ENCODE data around the gene PPP4R1.

The PPP4R1 gene

DNA sequence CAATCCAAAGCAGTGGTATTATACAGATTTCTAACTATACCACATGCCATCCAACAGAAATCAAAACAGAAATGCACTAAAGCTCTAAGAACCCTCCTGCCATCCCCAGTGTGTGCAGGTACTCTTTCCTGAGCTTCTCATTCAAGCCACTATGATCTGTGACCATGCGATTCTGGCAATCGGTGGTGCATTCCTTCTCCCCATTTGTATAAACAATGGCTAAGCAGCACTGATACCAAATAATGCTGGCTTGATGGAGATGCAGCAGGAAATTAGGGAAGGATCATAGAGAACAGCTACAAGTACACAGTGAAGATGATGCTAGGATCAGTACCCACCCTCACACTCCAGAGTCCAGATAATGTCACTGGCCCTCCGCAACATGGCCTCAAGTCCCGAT lies 51.8 kb downstream of the PPP4R1 start:
- in situ Hi-C loops (cut with HindIII; ENCODE audit: low pct_ligation_motif_present, low sequenced_read_pairs), result no loop called here
- TF ChIP-seq, protein P1, sequence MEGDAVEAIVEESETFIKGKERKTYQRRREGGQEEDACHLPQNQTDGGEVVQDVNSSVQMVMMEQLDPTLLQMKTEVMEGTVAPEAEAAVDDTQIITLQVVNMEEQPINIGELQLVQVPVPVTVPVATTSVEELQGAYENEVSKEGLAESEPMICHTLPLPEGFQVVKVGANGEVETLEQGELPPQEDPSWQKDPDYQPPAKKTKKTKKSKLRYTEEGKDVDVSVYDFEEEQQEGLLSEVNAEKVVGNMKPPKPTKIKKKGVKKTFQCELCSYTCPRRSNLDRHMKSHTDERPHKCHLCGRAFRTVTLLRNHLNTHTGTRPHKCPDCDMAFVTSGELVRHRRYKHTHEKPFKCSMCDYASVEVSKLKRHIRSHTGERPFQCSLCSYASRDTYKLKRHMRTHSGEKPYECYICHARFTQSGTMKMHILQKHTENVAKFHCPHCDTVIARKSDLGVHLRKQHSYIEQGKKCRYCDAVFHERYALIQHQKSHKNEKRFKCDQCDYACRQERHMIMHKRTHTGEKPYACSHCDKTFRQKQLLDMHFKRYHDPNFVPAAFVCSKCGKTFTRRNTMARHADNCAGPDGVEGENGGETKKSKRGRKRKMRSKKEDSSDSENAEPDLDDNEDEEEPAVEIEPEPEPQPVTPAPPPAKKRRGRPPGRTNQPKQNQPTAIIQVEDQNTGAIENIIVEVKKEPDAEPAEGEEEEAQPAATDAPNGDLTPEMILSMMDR (IDR thresholded peaks at IDR 0.05; ENCODE audit: low read depth, low read length, missing control alignments), result no peak
- Histone ChIP-seq H3K27ac (no peak overlapping the region), H3K4me3 (ENCODE audit: low read depth, low read length) (no peak overlapping the region), H3K36me3 (replicated peaks) (peaks cover 49% of the 10 kb centered on the region), H3K27me3 (replicated peaks) (no peaks in the 10 kb centered on the region)
- no peak for DNase-seq

DNA sequence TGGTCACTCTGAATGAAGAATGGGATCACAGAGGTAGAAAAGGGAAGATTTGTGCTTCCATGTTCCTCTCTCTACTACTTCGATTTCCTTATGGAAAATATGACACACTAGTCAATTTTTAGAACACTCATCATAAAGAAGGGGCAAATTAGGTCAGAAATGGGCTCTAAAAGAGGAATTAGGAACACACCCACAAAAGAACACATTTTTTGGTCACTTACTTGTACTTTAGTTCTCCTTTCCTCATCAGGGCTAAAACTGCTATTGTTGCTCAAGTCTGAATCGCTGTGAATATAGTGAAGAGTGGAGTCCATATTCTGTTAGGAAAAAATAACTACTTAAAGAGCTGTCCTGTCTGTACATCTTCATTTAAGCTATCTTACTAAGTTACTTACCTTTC lies 52.6 kb downstream of the PPP4R1 start:
- DNase-seq, result no peak
- Histone ChIP-seq H3K4me3 (ENCODE audit: low read depth, low read length) (no peak overlapping the region), H3K36me3 (replicated peaks) (peaks cover 46% of the 10 kb centered on the region), H3K27me3 (replicated peaks) (no peaks in the 10 kb centered on the region), H3K27ac (no peak overlapping the region)
- in situ Hi-C loops (cut with HindIII; ENCODE audit: low pct_ligation_motif_present, low sequenced_read_pairs), result no loop called here
- TF ChIP-seq, protein P1 (IDR thresholded peaks at IDR 0.05; ENCODE audit: low read depth, low read length, missing control alignments), result no peak

DNA sequence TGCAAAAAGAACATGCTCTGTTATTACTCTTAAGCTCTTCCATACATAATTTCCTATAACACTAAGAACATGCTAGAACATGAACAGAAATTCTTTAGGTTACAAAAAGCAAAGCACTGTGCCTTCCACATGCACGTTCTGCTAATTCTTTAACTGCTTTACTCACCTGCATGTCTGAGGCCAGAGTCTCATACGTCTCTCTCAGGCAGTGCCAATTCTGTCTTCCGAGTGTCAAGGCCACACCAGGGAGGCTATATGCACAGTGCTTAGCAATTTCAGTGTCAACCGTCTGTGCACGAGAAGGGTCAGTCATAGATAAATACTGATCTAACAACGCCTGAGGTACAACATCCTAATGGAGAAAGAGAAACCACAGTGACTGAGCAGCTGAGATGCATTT lies 55.1 kb downstream of the PPP4R1 start:
- no peak for DNase-seq
- Histone ChIP-seq H3K27me3 (replicated peaks) (no peaks in the 10 kb centered on the region), H3K36me3 (replicated peaks) (peaks cover 55% of the 10 kb centered on the region), H3K4me3 (ENCODE audit: low read depth, low read length) (no peak overlapping the region), H3K27ac (no peak overlapping the region)
- TF ChIP-seq, protein P1 (IDR thresholded peaks at IDR 0.05; ENCODE audit: low read depth, low read length, missing control alignments), result no peak
- in situ Hi-C loops (cut with HindIII; ENCODE audit: low pct_ligation_motif_present, low sequenced_read_pairs), result no loop called here

DNA sequence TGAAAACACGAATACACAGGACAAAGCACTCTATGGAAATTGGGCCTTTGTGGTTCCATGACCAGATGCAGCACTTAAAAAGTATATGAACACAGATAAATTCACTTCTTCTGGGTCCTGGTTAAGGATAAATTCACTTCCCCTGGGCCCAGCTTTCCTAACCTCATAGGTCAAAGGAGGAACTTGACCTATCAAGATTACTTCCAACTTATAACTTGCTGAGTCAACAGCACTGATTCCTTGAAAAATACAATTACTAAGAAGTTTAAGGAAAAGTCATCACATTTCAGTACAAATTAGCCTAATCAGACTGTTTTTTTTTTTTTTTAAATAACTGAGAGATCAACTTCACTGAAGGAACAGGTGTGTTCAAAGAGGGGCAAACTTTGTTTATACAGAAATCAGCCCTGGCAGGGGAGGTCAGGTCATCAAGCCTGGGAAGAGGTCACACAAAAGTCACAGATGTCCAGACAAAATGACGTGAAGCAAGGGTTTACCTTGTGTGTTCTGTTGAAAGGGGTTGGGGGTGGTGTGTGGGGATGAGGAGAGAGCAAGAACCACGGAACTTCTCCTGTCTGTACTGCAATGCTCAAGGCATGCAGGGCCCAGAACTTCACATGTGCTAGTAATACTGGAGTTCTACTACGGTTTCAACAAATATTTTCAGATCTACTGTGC lies 55.8 kb downstream of the PPP4R1 start:
- no peak for DNase-seq
- no peaks in the 10 kb centered on the region for H3K27me3 ChIP-seq (replicated peaks)
- TF ChIP-seq, protein P1 (IDR thresholded peaks at IDR 0.05; ENCODE audit: low read depth, low read length, missing control alignments), result no peak
- H3K36me3 ChIP-seq (replicated peaks), result peaks cover 58% of the 10 kb centered on the region
- no peak overlapping the region for H3K27ac ChIP-seq
- in situ Hi-C loops (cut with HindIII; ENCODE audit: low pct_ligation_motif_present, low sequenced_read_pairs), result no loop called here
- H3K4me3 ChIP-seq (ENCODE audit: low read depth, low read length), result no peak overlapping the region

DNA sequence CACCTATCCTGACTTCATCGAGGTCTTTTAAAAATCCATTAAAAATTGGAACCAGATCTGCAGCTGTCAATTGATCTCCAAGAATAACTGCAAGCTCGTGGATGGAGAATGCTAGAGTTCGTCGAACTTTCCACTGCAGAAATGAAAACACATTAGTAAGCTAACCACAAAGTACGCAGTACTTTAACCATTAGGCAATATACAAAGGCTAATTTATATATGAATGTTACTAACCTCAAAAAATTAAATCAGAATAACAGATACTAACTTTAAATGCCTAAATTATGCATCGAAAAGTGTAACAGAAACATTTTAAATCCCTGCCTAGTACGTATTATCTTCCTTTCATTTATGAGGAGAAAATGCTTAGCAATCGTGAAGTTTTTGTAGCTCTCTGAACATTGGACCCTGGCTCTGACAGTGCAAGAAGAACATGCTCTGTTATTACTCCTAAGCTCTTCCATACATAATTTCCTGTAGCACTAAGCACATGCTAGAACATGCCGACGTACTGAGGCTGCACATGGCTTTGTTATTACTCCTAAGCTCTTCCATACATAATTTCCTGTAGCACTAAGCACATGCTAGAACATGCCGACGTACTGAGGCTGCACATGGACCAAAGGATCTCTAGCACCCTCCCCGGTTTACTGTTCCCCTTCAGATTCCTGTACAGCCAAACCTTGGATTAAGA lies 57.0 kb downstream of the PPP4R1 start:
- in situ Hi-C loops (cut with HindIII; ENCODE audit: low pct_ligation_motif_present, low sequenced_read_pairs), result no loop called here

More for the DNA sequence above, 57.0 kb downstream of the PPP4R1 start:
- no peak for DNase-seq
- Histone ChIP-seq H3K27ac (no peak overlapping the region), H3K36me3 (replicated peaks) (peaks cover 61% of the 10 kb centered on the region), H3K27me3 (replicated peaks) (no peaks in the 10 kb centered on the region), H3K4me3 (ENCODE audit: low read depth, low read length) (no peak overlapping the region)
- TF ChIP-seq, protein P1 (IDR thresholded peaks at IDR 0.05; ENCODE audit: low read depth, low read length, missing control alignments), result no peak

All from brain microvascular endothelial cell (primary cell).